GM12878 (cell line): ENCODE results near the gene PDF. TPM values are rescaled to one million over a fixed set of nuclear protein-coding genes. Genes with fewer than 3 reads are reported as not detected.

Experiments
- ATAC-seq: fragments of 200-7000 bp; cut with Tn5 transposase; 3 replicates; pipeline ENCODE4 v1.9.1; 2020; ENCODE audit warnings: mild to moderate bottlenecking, moderate library complexity
- BruUV-seq: library from RNA; stranded (reverse); fragments of 400-500 nt; replicated peaks from 2 replicates; lab custom pipeline; 2021; lab: Mats Ljungman, UMichigan
- CTCF ChIA-PET: fragments of 300-600 bp; sonication (Branson Sonifier 250); formaldehyde crosslinking; extraction: SDS; loops from one replicate; lab custom pipeline; 2021; ENCODE audit warnings: inconsistent platforms; lab: Yijun Ruan, JAX
- POLR2A ChIA-PET: fragments of 350-600 bp; formaldehyde crosslinking; extraction: SDS; loops from one replicate; lab custom pipeline; 2021; ENCODE audit warnings: inconsistent platforms; lab: Charles Lee
- RAD21 ChIA-PET: fragments of 300-600 bp; sonication (Branson Sonifier 250); formaldehyde crosslinking; loops from one replicate; lab custom pipeline; 2023; ENCODE audit warnings: antibody characterized with exemption; ENCODE audit not compliant: unreplicated experiment; lab: Charles Lee
- SMC1A ChIA-PET: fragments of 300-600 bp; sonication (Branson Sonifier 250); formaldehyde crosslinking; loops from one replicate; lab custom pipeline; 2023; ENCODE audit not compliant: unreplicated experiment, uncharacterized antibody; lab: Charles Lee
- DNase-seq: peaks from one replicate; pipeline ENCODE4 v3.0.0-alpha.2; 2011; ENCODE audit warnings: low read depth, low spot score
- FAIRE-seq: peaks from 3 replicates; lab custom pipeline; 2011; peaks lifted over from hg19 to GRCh38; lab: Jason Lieb, UNC
- H2AFZ ChIP-seq: 2 replicates; pipeline ENCODE4 v1.6.0; 2011; ENCODE audit warnings: low read depth, low read length, control low read depth; ENCODE audit not compliant: control insufficient read depth
- H3K27ac ChIP-seq: 2 replicates; pipeline ENCODE4 v1.5.1; 2011; ENCODE audit warnings: control low read depth; ENCODE audit not compliant: control insufficient read depth, insufficient read depth
- H3K27me3 ChIP-seq, 2 experiments: replicated peaks in 1 of 2; 2 replicates each; pipeline versions ENCODE4 v1.6.0 to v1.6.1; 2011; ENCODE audit warnings: low read length in 1 of 2; ENCODE audit not compliant: control insufficient read depth in 2 of 2, insufficient read depth in 2 of 2
- H3K36me3 ChIP-seq, 2 experiments: 2 replicates each; pipeline ENCODE4 v1.5.1; 2011; ENCODE audit warnings: low read length in 1 of 2; ENCODE audit not compliant: control insufficient read depth in 2 of 2, insufficient read depth in 2 of 2
- H3K4me1 ChIP-seq: 2 replicates; pipeline ENCODE4 v1.6.1; 2011; ENCODE audit warnings: mild to moderate bottlenecking, low read length, moderate library complexity, mixed read lengths; ENCODE audit not compliant: control insufficient read depth, insufficient read depth
- H3K4me2 ChIP-seq: 2 replicates; pipeline ENCODE4 v1.6.0; 2011; ENCODE audit warnings: control low read depth; ENCODE audit not compliant: control insufficient read depth, insufficient read depth
- H3K4me3 ChIP-seq: fragments of 200-600 bp; sonication (generic); 2 replicates; pipeline ENCODE4 v1.5.1; 2016
- H3K79me2 ChIP-seq: 2 replicates; pipeline ENCODE4 v1.6.0; 2011; ENCODE audit warnings: low read length; ENCODE audit not compliant: control insufficient read depth, insufficient read depth
- H3K9ac ChIP-seq: 2 replicates; pipeline ENCODE4 v1.8.0; 2011; ENCODE audit warnings: low read length, control low read depth, mixed read lengths; ENCODE audit not compliant: control insufficient read depth, insufficient read depth
- H3K9me3 ChIP-seq: replicated peaks from 3 replicates; pipeline ENCODE4 v1.5.1; 2011; ENCODE audit warnings: mild to moderate bottlenecking, low read length; ENCODE audit not compliant: control insufficient read depth, insufficient read depth
- H4K20me1 ChIP-seq: 2 replicates; pipeline ENCODE4 v1.6.0; 2011; ENCODE audit not compliant: control insufficient read depth, insufficient read depth
- CREM ChIP-seq: IDR thresholded peaks from 2 replicates; pipeline ENCODE4 v1.6.1; 2014; ENCODE audit warnings: antibody characterized with exemption, low read depth
- EGR1 ChIP-seq, 2 experiments: IDR thresholded peaks; 1 replicate in 1 of 2; 2 replicates in 1 of 2; pipeline ENCODE4 v1.6.1; 2011 to 2012; ENCODE audit warnings: low read depth in 2 of 2, low read length in 2 of 2, borderline replicate concordance in 1 of 2, mild to moderate bottlenecking in 1 of 2, moderate library complexity in 1 of 2
- FOXK2 ChIP-seq: fragments of 450-650 bp; IDR thresholded peaks from 2 replicates; pipeline ENCODE4 v1.6.1; 2017; ENCODE audit warnings: mild to moderate bottlenecking, moderate library complexity
- POLR2AphosphoS5 ChIP-seq: IDR thresholded peaks from 2 replicates; pipeline ENCODE4 v1.6.1; 2011; ENCODE audit warnings: mild to moderate bottlenecking, low read length, inconsistent platforms
- RAD51 ChIP-seq: fragments of 450-650 bp; IDR thresholded peaks from 2 replicates; pipeline ENCODE4 v1.6.1; 2016; ENCODE audit warnings: moderate library complexity, mild to moderate bottlenecking, inconsistent platforms
- STAT3 ChIP-seq: IDR thresholded peaks from 2 replicates; pipeline ENCODE4 v1.6.1; 2011; ENCODE audit warnings: low read depth, low read length, improper control_type of control experiment
- ZBTB40 ChIP-seq: fragments of 450-650 bp; IDR thresholded peaks from 2 replicates; pipeline ENCODE4 v1.6.1; 2016; ENCODE audit warnings: mild to moderate bottlenecking, moderate library complexity, borderline replicate concordance
- WGBS: methylation state at CpG from one replicate; pipeline ENCODE4 v1.1.6; 2016; ENCODE audit warnings: low lambda C conversion rate; ENCODE audit not compliant: insufficient replicate concordance, insufficient coverage; ENCODE audit errors: missing lambda C conversion rate; 5-methylcytosine and 5-hydroxymethylcytosine counted together
- in situ Hi-C: fragments of 300-500 bp; cut with MboI; formaldehyde crosslinking; loops from 9 replicates; pipeline ENCODE4 v1.14.3; 2018; ENCODE audit warnings: mixed read lengths
- intact Hi-C: fragments of 100-400 bp; cut with micrococcal nuclease; formaldehyde crosslinking; loops from one replicate; pipeline ENCODE4 v1.14.2; 2022; ENCODE audit not compliant: unreplicated experiment
- polyA plus RNA-seq, 11 experiments: library from polyadenylated mRNA; depleted of rRNA in 4 of 11; unstranded in 6 of 11; stranded (reverse) in 5 of 11; fragments of >200 nt; fragmentation: Nextera tagmentation in 4 of 11; fragmentation: Illumina TruSeq in 1 of 11; extraction: Ambion mirVana in 4 of 11; extraction: Trizol in 1 of 11; gene quantifications; 1 replicate in 1 of 11; 2 replicates in 10 of 11; pipeline versions ENCODE4 v1.2.1 to v1.2.3, GENCODE V29; 2011 to 2016; ENCODE audit warnings: inconsistent platforms in 2 of 11, missing spikeins in 2 of 11, low read depth in 1 of 11
- total RNA-seq, 4 experiments: library from RNA; depleted of rRNA in 3 of 4; stranded (reverse); fragments of >200 nt in 3 of 4; fragmentation: Illumina TruSeq in 1 of 4; extraction: Trizol in 1 of 4; gene quantifications; 2 replicates each; pipeline versions ENCODE4 v1.2.1 to v1.2.3, GENCODE V29; 2013 to 2021

Gene PDF
- total and polyA plus RNA-seq, 10 of the 15 experiments (the other 5 are each of a cell fraction or from before 2014, with no cell fraction given) = 0.13 to 44.1 (median 16.7) TPM

GRCh38 chr16:69378760-69379159 lies 48.4 kb upstream of the PDF start (continued):
- no peak for TF ChIP-seq ZBTB40
- TF ChIP-seq STAT3 = no peak
- TF ChIP-seq CREM = no peak
- no peak for TF ChIP-seq RAD51

DNA sequence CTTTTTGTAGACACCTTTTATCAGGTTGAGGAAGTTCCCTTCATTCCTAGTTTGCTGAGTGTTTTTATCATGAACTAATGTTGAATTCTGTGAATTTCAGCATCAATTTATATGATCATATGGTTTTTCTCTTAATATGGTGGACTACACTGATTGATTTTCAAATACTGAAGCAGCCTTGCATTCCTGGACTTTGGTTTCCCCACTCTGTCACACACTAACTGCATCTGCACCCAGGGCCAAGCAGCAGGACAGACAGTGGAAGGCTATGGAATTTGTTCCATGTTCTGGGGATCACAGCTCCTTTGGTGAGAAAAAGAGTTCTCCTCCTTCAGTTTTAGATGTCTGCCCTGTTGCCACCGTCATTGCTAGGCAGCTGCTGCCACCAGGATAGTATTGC lies 47.6 kb upstream of the PDF start:
- peaks cover 2 to 26% of the 10 kb centered on the region in 2 experiments; a peak in 2 of 4 replicates for H3K36me3 ChIP-seq
- no peaks in the 10 kb centered on the region for H3K27me3 ChIP-seq
- SMC1A ChIA-PET = interaction anchor here (1.5 kb wide), 1 partner anchor 18 kb away, joined by 5 read pairs; no protein-coding TSS in a partner anchor
- TF ChIP-seq FOXK2 (no peak), EGR1 (IDR thresholded peaks at IDR 0.05; ENCODE audit: borderline replicate concordance in 1 of 2, low read depth in 2 of 2, low read length in 2 of 2) (no peak), POLR2AphosphoS5 (0 out of 2 replicates have a peak, but pooled peaks have one; percentile 21)
- WGBS = 86% methylated on average over 1 of the region's 1 CpG
- POLR2A ChIA-PET = interaction anchor here (0.6 kb wide), 3 partner anchors 236 to 512 kb away, joined by 6 to 11 read pairs (median 9); no protein-coding TSS in a partner anchor
- no peak overlapping the region for H3K27ac ChIP-seq
- H3K9me3 ChIP-seq = no peaks in the 10 kb centered on the region
- FAIRE-seq = no peak
- no peak overlapping the region for H3K9ac ChIP-seq
- peaks cover 9% of the 10 kb centered on the region for H3K79me2 ChIP-seq
- no peak for DNase-seq
- H3K4me1 ChIP-seq = peaks cover 9% of the 10 kb centered on the region
- H4K20me1 ChIP-seq = no peaks in the 10 kb centered on the region
- H2AFZ ChIP-seq = no peak overlapping the region
- CTCF ChIA-PET = interaction anchor here (0.8 to 1.4 kb wide), 2 partner anchors 18 to 193 kb away, joined by 3 to 5 read pairs; no protein-coding TSS in a partner anchor
- no peak overlapping the region for H3K4me3 ChIP-seq
- ATAC-seq = no peak
- in situ Hi-C loops (no loop called here), intact Hi-C loops (no loop called here)
- BruUV-seq = no TSS peak
- RAD21 ChIA-PET = no interaction called here
- H3K4me2 ChIP-seq = no peak overlapping the region
